NCI-H345 (cell line): Measurements from ENCODE around the gene SNED1.

Experiments
- DNase-seq: peaks from one replicate; lab custom pipeline; 2025; lab: John Stamatoyannopoulos, UW

SNED1 gene

GRCh38 chr2:240997856-240998705 is at the start of gene SNED1:
SNED1 (plus strand) TSS chr2:240998618; CDS start chr2:240998838, 220 bp downstream.
- DNase-seq, result peak; percentile 71

GRCh38 chr2:240948905-240949790 is 49.3 kb upstream of the SNED1 start:
- DNase-seq, result peak; percentile 78

- peak; percentile 22 for DNase-seq
Measured at GRCh38 chr2:240949791-240950705, 48.4 kb upstream of the SNED1 start.

- no peak for DNase-seq
Measured at GRCh38 chr2:240951045-240951594, 47.3 kb upstream of the SNED1 start.

GRCh38 chr2:240952496-240953246 is 45.7 kb upstream of the SNED1 start:
- no peak for DNase-seq

GRCh38 chr2:240953426-240954410 is 44.7 kb upstream of the SNED1 start:
- no peak for DNase-seq

GRCh38 chr2:240954436-240955305 is 43.7 kb upstream of the SNED1 start:
- DNase-seq, result no peak

- DNase-seq, result peak; percentile 58
Measured at GRCh38 chr2:240955306-240956170, 42.9 kb upstream of the SNED1 start.

GRCh38 chr2:240956171-240956934 is 42.1 kb upstream of the SNED1 start:
- DNase-seq, result peak; percentile 58

GRCh38 chr2:240956935-240957655 is 41.3 kb upstream of the SNED1 start:
- DNase-seq, result no peak

- peak; percentile 11 for DNase-seq
Measured at GRCh38 chr2:240957656-240958365, 40.6 kb upstream of the SNED1 start.

- DNase-seq, result no peak
Measured at GRCh38 chr2:240958366-240959213, 39.8 kb upstream of the SNED1 start.

- DNase-seq, result no peak
Measured at GRCh38 chr2:240959214-240959940, 39.0 kb upstream of the SNED1 start.

GRCh38 chr2:240959941-240960308 is 38.5 kb upstream of the SNED1 start:
- no peak for DNase-seq
